Measurements from ENCODE around the gene CEP128. TPM values are rescaled to one million over a fixed set of nuclear protein-coding genes. Genes with fewer than 3 reads are reported as not detected.

Gene CEP128
- total RNA-seq, 1 donor from 2014 or later = 4.2 TPM

DNA sequence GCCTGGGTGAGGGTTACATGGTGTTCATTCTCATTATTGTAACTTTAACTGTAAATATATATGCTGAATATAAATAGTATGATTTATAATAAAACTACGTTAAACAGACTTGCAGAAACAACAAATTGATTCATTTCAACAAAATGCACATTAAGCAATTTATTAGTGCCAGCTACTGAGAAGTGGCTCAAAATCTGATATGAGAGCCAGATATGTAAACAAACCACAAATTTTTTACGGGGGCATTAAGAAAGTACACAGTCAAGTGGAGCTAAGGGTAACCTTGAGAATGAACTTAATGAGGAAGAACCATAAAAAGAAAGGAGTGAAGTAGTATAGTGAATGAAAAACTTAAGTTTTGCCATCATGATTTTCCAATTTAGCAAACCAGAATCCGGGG is 40.3 kb downstream of the CEP128 start:
- ATAC-seq = no peak

DNA sequence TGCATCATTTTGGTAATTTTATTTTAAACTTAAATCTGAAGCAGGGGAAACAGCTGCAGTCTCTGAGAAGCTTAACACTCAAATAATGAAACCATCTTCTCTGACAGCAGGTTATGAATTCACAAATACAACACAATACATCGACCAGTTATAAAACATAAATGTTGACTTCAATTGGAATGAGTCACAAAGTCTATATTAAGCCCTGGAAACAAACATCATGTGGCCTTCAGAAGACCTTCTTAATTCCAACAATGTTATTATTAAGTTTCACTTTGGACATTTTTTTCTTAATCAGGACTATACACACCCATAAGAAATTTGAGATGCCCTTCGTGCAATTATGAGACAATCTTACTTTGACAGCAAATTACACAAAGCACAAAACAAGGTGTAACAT is 68.9 kb downstream of the CEP128 start:
- ATAC-seq = no peak

GRCh38 chr14:80868260-80868659 is 73.3 kb downstream of the CEP128 start:
- no peak for ATAC-seq

GRCh38 chr14:80867798-80868197 is 73.7 kb downstream of the CEP128 start:
- ATAC-seq = no peak

DNA sequence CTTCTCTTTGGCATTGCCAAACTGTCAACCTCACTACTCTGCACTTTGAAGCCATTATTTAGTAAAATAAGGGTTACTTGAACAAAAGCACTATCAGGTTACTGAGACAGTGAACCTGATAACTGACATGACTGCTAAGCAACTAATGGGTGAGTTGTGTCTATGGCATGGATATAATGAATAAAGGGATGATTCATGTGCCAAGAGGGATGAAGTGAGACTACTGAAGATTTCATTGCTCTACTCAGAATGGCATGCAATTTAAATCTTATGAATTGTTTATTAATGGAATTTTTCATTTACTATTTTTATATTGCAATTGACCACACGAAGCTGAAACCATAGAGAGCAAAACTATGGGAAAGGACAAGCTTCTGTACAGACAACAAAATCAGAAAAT is 74.4 kb downstream of the CEP128 start:
- ATAC-seq = no peak

- no peak for ATAC-seq
These were observed 76.0 kb downstream of the CEP128 start for GRCh38 chr14:80865565-80865964.

- no peak for ATAC-seq
These were observed 78.6 kb downstream of the CEP128 start for GRCh38 chr14:80862983-80863382.

DNA sequence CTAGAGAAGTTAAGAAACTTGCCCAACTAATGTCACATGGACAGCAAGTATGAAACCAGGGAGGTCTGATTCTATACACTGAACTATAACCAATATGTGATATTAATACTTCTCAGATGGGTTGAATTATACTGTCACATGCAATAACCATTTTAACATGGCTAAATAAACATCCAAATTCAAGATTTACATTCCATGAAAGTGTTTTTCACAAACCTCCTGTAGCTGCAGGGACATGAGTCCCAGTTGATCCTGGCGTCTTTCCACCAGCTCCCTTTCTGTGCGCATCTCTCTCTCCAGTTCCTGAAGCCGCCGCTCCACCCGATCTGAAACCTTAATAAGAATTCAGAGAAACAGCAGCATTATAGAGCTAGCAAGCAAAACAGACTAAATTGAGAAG is 79.0 kb downstream of the CEP128 start:
- no peak for ATAC-seq

DNA sequence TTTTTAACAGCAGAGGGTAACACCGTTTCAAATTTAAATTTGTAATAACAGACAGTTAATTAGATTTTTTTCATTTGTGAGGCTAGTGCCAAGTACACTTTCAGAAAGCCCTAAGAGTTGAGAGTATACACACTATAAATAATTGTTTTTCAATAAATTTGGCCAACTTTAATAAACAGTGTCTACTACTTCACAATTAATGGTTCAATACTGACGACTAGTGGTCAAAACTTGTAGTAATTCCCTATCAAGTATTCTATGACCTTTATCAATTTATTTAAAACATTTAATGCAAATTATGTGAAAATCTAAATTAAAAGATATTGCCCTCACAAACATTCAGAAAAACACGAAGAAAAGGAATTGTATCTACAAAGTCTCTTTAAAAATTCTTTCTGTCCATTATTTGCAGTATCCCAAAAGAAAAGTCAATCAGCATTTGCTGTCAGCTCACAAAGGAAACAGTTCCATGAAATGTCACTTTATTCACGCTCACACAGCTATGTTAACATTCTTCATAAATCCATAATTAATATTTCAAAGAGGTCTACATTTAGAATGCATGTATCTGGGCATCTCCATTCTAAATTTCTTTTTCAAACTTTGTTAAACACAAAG is 91.2 kb downstream of the CEP128 start:
- ATAC-seq = no peak

- ATAC-seq = no peak
These were observed 94.5 kb downstream of the CEP128 start for GRCh38 chr14:80847070-80847469.

GRCh38 chr14:80845856-80846255 is 95.7 kb downstream of the CEP128 start:
- no peak for ATAC-seq

GRCh38 chr14:80844872-80845271 is 96.7 kb downstream of the CEP128 start:
- ATAC-seq = no peak

DNA sequence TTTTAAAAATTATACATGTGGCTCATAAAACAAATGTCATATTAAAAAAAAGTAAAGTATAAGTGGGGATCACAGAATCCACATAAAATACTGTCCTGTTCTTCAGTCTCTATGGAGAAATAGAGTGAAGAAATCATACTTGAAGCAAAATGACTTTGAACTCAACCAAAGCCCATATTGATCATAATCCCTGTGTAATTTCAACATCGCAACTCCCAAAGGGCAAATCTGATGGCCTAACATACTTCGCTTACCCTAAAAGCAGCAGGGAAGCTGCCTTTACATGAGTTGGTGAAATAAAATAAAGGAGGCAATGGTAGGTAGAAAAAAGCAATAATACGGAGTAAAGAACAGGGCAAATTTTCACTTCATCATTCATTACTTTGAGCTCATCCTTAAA is 101.8 kb downstream of the CEP128 start:
- no peak for ATAC-seq

- no peak for ATAC-seq
These were observed 131.9 kb downstream of the CEP128 start for GRCh38 chr14:80809663-80810062.

GRCh38 chr14:80805136-80805535 is 136.4 kb downstream of the CEP128 start:
- ATAC-seq = no peak

- no peak for ATAC-seq
These were observed 142.7 kb downstream of the CEP128 start for GRCh38 chr14:80798878-80799277.

- no peak for ATAC-seq
These were observed 143.3 kb downstream of the CEP128 start for GRCh38 chr14:80798211-80798610.

DNA sequence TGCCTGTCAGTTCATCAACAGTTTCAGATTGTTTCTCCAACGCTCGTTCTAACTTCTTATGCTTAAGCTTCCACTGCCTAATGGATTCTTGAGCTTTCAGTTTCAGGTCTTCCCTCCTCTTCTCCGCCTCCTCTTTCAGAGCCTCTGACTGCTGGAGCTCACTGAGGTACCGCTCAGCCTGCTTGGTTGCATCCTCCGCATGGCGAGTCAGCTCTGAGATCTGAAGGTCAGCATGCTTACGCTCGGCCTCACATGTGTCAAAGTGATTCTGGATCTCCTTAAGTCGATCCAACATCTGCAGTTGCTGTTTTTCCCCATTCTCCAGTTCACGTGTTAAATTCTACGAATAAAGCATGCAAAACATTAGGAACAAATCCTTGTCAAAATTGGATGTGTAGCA is 148.8 kb downstream of the CEP128 start:
- ATAC-seq = no peak

- no peak for ATAC-seq
These were observed 153.7 kb downstream of the CEP128 start for GRCh38 chr14:80787876-80788275.

DNA sequence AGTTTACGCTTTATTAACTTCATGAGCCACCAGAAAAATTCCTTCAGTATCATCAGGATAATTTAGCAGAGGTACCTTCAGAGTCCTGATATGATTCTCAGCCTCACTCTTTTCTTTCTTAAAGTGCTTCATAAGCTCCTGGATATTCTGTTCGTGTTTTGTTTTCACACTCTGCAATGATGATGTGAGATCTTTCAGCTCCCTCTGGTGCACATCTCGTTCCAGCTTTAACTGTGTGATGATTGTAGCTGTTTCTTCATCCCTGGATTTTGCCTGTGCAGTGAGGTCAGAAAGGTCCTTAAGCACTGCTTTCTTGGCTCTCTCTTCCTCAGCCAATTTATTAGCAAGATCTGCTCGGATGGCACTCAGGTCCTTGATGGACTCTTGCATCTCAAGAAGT is 156.7 kb downstream of the CEP128 start:
- ATAC-seq = no peak

DNA sequence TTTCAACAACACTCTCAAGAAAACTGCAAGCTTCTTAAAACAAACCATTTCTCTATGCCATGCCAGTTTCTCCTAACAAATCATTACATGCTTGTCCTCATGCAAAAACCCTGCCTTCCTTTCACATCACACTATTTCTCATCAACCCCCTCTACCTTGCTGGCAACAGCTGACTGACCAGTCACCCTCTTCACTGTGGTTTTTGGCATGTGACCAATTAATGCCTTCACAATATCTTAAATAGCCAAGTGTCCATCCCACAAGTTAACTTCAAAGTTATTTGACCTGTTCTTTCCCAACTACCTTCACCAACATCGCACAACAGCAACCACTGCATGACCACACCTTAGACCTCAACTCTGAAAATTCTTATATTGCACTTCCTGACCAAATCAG is 159.6 kb downstream of the CEP128 start:
- ATAC-seq = no peak

GRCh38 chr14:80780500-80780899 is 161.0 kb downstream of the CEP128 start:
- ATAC-seq = no peak

DNA sequence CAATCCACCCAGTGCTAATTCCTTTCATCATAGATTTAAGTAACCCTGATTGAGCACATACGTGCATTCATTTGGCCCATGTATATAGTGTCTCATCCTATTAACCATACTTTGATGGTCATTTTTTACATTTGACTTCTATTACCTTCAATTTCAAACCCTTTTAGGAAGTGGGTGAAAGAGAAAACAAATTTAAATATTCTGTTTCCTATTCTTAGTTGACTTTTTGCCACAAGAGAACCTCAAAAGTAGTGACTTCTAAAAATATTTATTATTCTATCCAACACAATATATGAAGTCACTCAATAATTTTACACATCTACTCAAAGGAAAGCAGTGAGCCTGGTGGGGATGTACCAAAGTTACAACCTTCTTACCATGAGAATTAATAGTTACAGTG is 164.9 kb downstream of the CEP128 start:
- no peak for ATAC-seq

DNA sequence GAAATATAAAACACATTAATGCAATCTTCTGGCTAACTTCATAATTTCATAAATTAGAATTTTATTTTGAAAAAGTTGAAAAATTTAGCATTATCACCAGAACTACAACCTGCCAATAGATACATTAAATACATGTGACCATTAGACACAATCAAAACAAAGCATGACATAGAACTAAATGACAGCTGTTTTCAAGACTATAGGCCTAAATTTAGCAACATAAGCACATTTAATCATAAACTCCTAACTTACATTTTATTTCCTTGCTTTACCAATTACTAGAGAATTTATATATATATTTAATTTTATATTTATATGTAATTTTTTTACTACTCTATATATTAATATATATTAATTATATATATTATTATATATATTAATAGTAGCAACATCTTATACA is 165.4 kb downstream of the CEP128 start:
- no peak for ATAC-seq

- ATAC-seq = no peak
These were observed 169.0 kb downstream of the CEP128 start for GRCh38 chr14:80772504-80772903.

All from esophagus mucosa (tissue), 1 donor.